Neural progenitor cell (in vitro differentiated cells): ENCODE data around the gene TMEM126A. TPM values are rescaled to one million over a fixed set of nuclear protein-coding genes. Genes with fewer than 3 reads are reported as not detected.

Experiments
- DNase-seq: peaks from one replicate; pipeline ENCODE4 v3.0.0-alpha.2; 2016; ENCODE audit warnings: low spot score
- H2AFZ ChIP-seq: fragments of 200-600 bp; sonication (generic); replicated peaks from 2 replicates; pipeline ENCODE4 v1.6.1; 2016; ENCODE audit warnings: antibody characterized with exemption
- H3F3A ChIP-seq: fragments of 200-600 bp; sonication (generic); 2 replicates; pipeline ENCODE4 v1.6.1; 2016; ENCODE audit warnings: antibody characterized with exemption, low read depth
- H3K27ac ChIP-seq: fragments of 200-600 bp; sonication (generic); 2 replicates; pipeline ENCODE4 v1.5.1; 2016; ENCODE audit warnings: mild to moderate bottlenecking
- H3K27me3 ChIP-seq: fragments of 200-600 bp; sonication (generic); 2 replicates; pipeline ENCODE4 v1.6.1; 2016; ENCODE audit warnings: mild to moderate bottlenecking, moderate library complexity
- H3K36me3 ChIP-seq: fragments of 200-600 bp; sonication (generic); 2 replicates; pipeline ENCODE4 v1.5.1; 2016
- H3K4me1 ChIP-seq: fragments of 200-600 bp; sonication (generic); 2 replicates; pipeline ENCODE4 v1.6.1; 2016; ENCODE audit warnings: mixed run types
- H3K4me2 ChIP-seq: fragments of 200-600 bp; sonication (generic); 2 replicates; pipeline ENCODE4 v1.6.1; 2016
- H3K4me3 ChIP-seq: fragments of 200-600 bp; sonication (generic); 2 replicates; pipeline ENCODE4 v1.5.1; 2016
- H3K79me2 ChIP-seq: fragments of 200-600 bp; sonication (generic); 2 replicates; pipeline ENCODE4 v1.6.1; 2016; ENCODE audit warnings: low read depth
- H3K9ac ChIP-seq: fragments of 200-600 bp; sonication (generic); 2 replicates; pipeline ENCODE4 v1.6.1; 2016
- H3K9me3 ChIP-seq: fragments of 200-600 bp; sonication (generic); 2 replicates; pipeline ENCODE4 v1.5.1; 2016; ENCODE audit warnings: low read depth
- H4K20me1 ChIP-seq: fragments of 200-600 bp; sonication (generic); 2 replicates; pipeline ENCODE4 v1.6.1; 2016; ENCODE audit warnings: low read depth
- H3K27ac Mint-ChIP-seq: 3 replicates; pipeline ENCODE4 v1.8.0; 2021; ENCODE audit warnings: mixed read lengths
- H3K27me3 Mint-ChIP-seq: 2 replicates; pipeline ENCODE4 v1.8.0; 2022; ENCODE audit warnings: low read depth, mild to moderate bottlenecking, inconsistent platforms, moderate library complexity, mixed read lengths; ENCODE audit not compliant: insufficient read depth
- H3K36me3 Mint-ChIP-seq: 3 replicates; pipeline ENCODE4 v1.8.0; 2021; ENCODE audit warnings: mixed read lengths
- H3K4me1 Mint-ChIP-seq: 3 replicates; pipeline ENCODE4 v1.8.0; 2021; ENCODE audit warnings: mixed read lengths
- H3K4me3 Mint-ChIP-seq: 3 replicates; pipeline ENCODE4 v1.8.0; 2021; ENCODE audit warnings: mild to moderate bottlenecking, moderate library complexity, mixed read lengths
- H3K9me3 Mint-ChIP-seq: 3 replicates; pipeline ENCODE4 v1.8.0; 2020; ENCODE audit warnings: mixed read lengths
- EZH2 ChIP-seq: fragments of 200-600 bp; sonication (generic); IDR thresholded peaks from 2 replicates; pipeline ENCODE4 v1.6.1; 2017; ENCODE audit warnings: antibody characterized with exemption, mild to moderate bottlenecking, moderate library complexity
- EZH2phosphoT487 ChIP-seq: fragments of 200-600 bp; sonication (generic); IDR thresholded peaks from 2 replicates; pipeline ENCODE4 v1.6.1; 2017; ENCODE audit warnings: antibody characterized with exemption
- total RNA-seq: library from RNA; depleted of rRNA; stranded (reverse); fragments of >200 nt; gene quantifications from 2 replicates; pipeline ENCODE4 v1.2.3, GENCODE V29; 2015; ENCODE audit warnings: low replicate concordance
- TF ChIP-seq, protein P1 (sequence below): fragments of 200-600 bp; sonication (generic); IDR thresholded peaks from 2 replicates; pipeline ENCODE4 v1.5.1; 2017; ENCODE audit warnings: antibody characterized with exemption, mild to moderate bottlenecking

TMEM126A gene
- total RNA-seq, 1 donor from 2014 or later = 47.9 TPM

DNA sequence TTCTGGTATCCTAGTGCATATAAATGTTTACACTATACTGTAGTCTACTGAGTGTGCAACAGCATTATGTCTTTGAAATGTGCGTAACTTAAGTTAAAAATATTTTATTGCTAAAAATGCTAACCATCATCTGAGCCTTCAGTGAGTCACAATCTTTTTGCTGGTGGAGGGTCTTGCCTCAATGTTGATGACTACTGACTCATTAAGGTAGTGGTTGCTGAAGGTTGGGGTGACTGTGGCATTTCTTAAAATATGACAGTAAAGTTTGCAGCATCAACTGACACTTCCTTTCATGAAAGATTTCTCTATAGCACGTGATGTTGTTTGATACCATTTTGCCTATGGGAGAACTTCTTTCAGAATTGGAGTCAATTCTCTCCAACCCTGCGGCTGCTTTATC, 25.6 kb downstream of the TMEM126A start:
- no peaks in the 10 kb centered on the region for H3F3A ChIP-seq
- TF ChIP-seq, protein P1, sequence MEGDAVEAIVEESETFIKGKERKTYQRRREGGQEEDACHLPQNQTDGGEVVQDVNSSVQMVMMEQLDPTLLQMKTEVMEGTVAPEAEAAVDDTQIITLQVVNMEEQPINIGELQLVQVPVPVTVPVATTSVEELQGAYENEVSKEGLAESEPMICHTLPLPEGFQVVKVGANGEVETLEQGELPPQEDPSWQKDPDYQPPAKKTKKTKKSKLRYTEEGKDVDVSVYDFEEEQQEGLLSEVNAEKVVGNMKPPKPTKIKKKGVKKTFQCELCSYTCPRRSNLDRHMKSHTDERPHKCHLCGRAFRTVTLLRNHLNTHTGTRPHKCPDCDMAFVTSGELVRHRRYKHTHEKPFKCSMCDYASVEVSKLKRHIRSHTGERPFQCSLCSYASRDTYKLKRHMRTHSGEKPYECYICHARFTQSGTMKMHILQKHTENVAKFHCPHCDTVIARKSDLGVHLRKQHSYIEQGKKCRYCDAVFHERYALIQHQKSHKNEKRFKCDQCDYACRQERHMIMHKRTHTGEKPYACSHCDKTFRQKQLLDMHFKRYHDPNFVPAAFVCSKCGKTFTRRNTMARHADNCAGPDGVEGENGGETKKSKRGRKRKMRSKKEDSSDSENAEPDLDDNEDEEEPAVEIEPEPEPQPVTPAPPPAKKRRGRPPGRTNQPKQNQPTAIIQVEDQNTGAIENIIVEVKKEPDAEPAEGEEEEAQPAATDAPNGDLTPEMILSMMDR = no peak
- TF ChIP-seq EZH2phosphoT487 = no peak
- TF ChIP-seq EZH2 = no peak
- H3K9ac ChIP-seq = no peak overlapping the region
- no peak overlapping the region for H2AFZ ChIP-seq
- Mint-ChIP-seq H3K27ac (no peak overlapping the region), H3K36me3 (no peaks in the 10 kb centered on the region), H3K27me3 (peaks cover 2% of the 10 kb centered on the region), H3K4me1 (no peaks in the 10 kb centered on the region), H3K9me3 (no peaks in the 10 kb centered on the region), H3K4me3 (no peak overlapping the region)
- no peaks in the 10 kb centered on the region for H3K9me3 ChIP-seq
- no peaks in the 10 kb centered on the region for H3K36me3 ChIP-seq
- H4K20me1 ChIP-seq = no peaks in the 10 kb centered on the region
- no peaks in the 10 kb centered on the region for H3K27me3 ChIP-seq
- no peak overlapping the region for H3K4me3 ChIP-seq
- no peaks in the 10 kb centered on the region for H3K79me2 ChIP-seq
- H3K27ac ChIP-seq = no peak overlapping the region
- no peak overlapping the region for H3K4me2 ChIP-seq
- peaks cover under 1% of the 10 kb centered on the region for H3K4me1 ChIP-seq
- no peak for DNase-seq

DNA sequence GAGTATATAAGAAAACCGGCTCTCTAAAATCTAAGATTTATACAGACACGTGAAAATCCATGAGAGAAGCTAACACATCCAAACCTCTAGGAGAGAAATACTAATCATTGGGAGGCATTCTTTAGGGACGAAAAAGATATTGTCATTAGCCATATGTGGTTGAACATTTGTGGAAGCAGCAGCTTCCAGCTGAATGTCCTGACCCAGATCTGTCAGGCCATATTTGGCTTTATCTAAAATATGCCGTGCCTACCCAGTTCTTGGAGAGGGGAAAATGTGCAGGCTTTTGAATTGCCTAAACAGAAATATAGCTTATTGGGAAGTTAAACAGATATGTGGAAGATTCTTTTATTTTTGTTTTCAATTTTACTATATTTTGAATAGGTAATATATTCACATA, 31.8 kb downstream of the TMEM126A start:
- Mint-ChIP-seq H3K27me3 (peaks cover 2% of the 10 kb centered on the region), H3K9me3 (no peaks in the 10 kb centered on the region), H3K36me3 (no peaks in the 10 kb centered on the region), H3K4me1 (peaks cover 7% of the 10 kb centered on the region), H3K27ac (no peak overlapping the region), H3K4me3 (no peak overlapping the region)
- H3K9ac ChIP-seq = no peak overlapping the region
- no peak overlapping the region for H2AFZ ChIP-seq
- no peak overlapping the region for H3K27ac ChIP-seq
- H3K4me2 ChIP-seq = no peak overlapping the region
- TF ChIP-seq EZH2 = no peak
- TF ChIP-seq, protein P1 = no peak
- TF ChIP-seq EZH2phosphoT487 = no peak
- H3K9me3 ChIP-seq = no peaks in the 10 kb centered on the region
- no peaks in the 10 kb centered on the region for H3K79me2 ChIP-seq
- no peaks in the 10 kb centered on the region for H3K36me3 ChIP-seq
- H3K4me3 ChIP-seq = no peak overlapping the region
- peaks cover 21% of the 10 kb centered on the region for H3K4me1 ChIP-seq
- no peaks in the 10 kb centered on the region for H3F3A ChIP-seq
- no peaks in the 10 kb centered on the region for H4K20me1 ChIP-seq
- no peaks in the 10 kb centered on the region for H3K27me3 ChIP-seq
- no peak for DNase-seq

DNA sequence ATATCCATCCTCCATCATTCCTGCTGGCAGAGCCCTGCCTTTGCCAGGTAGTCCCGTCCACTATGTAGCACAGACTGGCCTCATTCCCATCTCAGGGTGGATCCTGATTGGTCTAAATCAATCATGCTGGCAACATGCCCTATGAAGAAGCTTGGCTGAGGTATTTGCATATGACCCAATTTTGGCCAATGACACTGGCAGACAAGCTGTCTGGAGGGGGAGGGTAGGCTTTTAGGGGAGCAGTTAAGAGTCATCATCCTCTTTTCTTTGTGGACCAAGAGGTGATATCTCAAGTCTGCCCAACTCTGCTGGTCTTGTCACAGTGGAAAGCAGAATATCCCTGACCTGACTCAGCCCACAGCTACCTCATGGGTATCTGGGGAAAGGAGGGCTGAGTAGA, 33.1 kb downstream of the TMEM126A start:
- no peak overlapping the region for H3K9ac ChIP-seq
- no peak overlapping the region for H3K27ac Mint-ChIP-seq
- H2AFZ ChIP-seq = no peak overlapping the region
- no peak overlapping the region for H3K4me3 Mint-ChIP-seq
- H3K4me1 ChIP-seq = peaks cover 21% of the 10 kb centered on the region
- TF ChIP-seq, protein P1 = no peak
- no peak for TF ChIP-seq EZH2phosphoT487
- TF ChIP-seq EZH2 = no peak
- no peak overlapping the region for H3K4me2 ChIP-seq
- DNase-seq = no peak
- H3K4me1 Mint-ChIP-seq = peaks cover 14% of the 10 kb centered on the region
- H3K9me3 Mint-ChIP-seq = no peaks in the 10 kb centered on the region
- no peaks in the 10 kb centered on the region for H3K27me3 ChIP-seq
- H3K36me3 ChIP-seq = no peaks in the 10 kb centered on the region
- no peaks in the 10 kb centered on the region for H3K36me3 Mint-ChIP-seq
- no peak overlapping the region for H3K27ac ChIP-seq
- no peak overlapping the region for H3K4me3 ChIP-seq
- no peaks in the 10 kb centered on the region for H3K27me3 Mint-ChIP-seq
- H3F3A ChIP-seq = no peaks in the 10 kb centered on the region
- no peaks in the 10 kb centered on the region for H3K79me2 ChIP-seq
- H4K20me1 ChIP-seq = no peaks in the 10 kb centered on the region
- H3K9me3 ChIP-seq = no peaks in the 10 kb centered on the region
